ENCODE data around the gene HERC6.
"Not testable (repeated sequence)": the region's sequence is repeated elsewhere in the genome, so short reads cannot be mapped to it uniquely, and the experiment has no call there.

Gene HERC6

DNA sequence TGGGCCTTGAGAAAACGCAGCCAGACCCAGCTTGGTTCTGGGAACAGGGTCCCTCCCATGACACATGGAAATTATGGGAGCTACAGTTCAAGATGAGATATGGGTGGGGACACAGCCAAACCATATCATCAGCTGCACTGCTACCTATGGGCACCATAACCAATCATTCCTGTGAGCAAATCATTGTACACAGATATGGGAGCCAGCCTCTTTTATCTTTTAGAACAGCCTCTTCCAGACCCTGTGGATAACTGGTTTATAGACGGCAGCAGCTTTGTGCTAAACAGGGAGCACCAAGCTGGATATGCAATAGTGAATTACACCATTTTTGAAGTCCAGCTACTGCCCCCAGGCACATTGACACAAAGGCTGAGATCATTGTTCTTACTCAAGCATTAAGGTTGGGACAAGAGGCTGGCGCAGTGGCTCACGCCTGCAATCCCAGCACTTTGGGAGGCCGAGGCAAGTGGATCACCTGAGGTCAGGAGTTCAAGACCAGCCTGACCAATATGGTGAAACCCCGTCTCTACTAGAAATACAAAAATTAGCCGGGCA lies 69.6 kb downstream of the HERC6 start:
- DNase-seq, result not testable (repeated sequence)

- no peak for DNase-seq
Measured at GRCh38 chr4:88448889-88449288, 70.2 kb downstream of the HERC6 start.

- DNase-seq, result no peak
Measured at GRCh38 chr4:88449290-88449689, 70.6 kb downstream of the HERC6 start.

DNA sequence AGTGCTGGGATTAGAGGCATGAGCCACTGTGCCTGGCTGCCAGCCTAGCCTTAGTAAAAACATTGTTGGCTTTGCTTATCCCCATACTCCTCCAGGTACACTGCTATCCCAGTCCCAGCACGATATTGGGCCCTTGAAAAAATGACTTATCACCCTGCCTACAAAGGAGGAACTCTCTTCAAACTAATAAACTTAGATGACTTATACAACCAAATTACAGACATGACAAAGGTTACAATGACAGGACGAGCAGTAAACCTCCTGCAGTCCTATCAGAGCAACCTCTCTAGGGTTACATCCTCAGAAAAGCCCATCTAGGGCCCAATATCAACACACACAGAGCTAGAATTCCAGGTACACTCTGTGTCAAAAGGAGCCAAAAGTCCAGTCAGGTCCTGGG lies 72.6 kb downstream of the HERC6 start:
- DNase-seq, result no peak

DNA sequence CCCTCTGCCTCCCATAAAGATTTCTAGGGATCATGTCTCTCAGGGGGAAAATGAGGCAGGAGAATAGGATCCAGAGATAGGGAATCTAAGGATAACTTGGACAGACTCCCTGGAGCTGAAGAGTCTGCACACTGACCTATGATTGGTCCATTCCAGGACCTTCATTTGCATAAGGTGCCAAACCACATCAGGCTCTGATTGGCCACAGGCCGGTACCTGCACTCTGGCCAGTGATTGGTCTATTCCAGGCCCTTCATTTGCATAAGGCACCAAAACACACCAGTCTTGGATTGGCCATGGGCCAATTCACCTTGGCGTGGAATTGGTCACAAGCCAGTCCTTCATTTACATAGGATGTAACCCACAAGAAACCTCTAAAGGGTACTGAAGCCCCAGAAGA lies 74.3 kb downstream of the HERC6 start:
- no peak for DNase-seq

DNA sequence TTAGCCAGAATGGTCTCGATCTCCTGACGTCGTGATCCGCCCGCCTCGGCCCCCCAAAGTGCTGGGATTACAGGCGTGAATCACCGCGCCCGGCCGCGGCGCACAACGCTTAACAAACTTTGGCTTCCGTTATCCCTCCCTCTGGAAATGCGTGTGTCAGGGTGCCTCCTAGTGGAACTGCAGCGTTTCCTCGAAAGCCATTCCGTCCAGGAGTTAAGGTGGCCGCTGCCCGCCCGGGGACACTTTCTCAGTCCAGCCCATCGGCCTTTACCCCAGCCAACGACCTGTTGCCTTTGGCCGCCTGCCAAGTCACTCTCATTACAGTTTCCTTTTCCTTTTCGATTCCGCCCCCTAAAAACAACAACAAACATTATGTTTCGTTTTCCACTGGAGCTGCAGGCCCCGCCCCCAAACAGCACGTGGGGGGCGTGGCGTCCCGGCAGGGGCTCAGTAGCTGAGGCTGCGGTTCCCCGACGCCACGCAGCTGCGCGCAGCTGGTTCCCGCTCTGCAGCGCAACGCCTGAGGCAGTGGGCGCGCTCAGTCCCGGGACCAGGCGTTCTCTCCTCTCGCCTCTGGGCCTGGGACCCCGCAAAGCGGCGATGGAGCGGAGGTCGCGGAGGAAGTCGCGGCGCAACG lies 78.1 kb downstream of the HERC6 start, which contains the start of gene HERC5:
Gene HERC5 (plus strand): TSS at position 450 of the 637 bp plus-strand sequence. CDS start 151 bp downstream, at position 601.
- peak; percentile 93 for DNase-seq

DNA sequence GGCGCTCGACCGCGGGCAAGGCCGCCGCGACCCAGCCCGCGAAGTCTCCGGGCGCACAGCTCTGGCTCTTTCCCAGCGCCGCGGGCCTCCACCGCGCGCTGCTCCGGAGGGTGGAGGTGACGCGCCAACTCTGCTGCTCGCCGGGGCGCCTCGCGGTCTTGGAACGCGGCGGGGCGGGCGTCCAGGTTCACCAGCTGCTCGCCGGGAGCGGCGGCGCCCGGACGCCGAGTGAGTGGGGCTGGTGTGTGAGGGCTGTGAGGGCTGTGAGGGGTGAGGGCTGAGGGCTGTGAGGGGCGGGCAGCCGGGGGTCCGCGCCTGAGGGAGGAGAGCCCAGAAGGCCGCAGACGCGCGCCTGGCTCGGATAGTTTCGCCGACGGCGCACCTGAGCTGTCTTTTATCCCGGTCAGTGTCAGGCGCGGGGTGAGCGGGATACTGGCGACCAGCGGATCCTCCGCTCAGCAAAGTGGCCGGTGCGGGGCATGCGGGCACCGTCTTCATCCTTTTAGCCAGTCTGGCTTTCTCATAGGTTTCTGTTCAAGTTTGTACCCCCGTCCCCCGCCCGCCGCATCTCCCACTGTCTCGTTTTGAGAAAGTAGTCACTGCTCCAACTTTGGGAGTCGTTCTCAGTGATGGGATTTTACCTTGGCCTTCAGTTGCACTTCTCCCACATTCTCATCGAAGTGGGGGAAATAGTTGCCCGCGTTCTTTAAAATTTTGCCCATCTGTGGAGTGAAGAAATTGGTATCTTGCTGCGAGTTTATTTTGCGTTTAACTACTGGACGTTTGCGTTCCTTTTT lies 78.9 kb downstream of the HERC6 start:
- DNase-seq, result peak; percentile 24

DNA sequence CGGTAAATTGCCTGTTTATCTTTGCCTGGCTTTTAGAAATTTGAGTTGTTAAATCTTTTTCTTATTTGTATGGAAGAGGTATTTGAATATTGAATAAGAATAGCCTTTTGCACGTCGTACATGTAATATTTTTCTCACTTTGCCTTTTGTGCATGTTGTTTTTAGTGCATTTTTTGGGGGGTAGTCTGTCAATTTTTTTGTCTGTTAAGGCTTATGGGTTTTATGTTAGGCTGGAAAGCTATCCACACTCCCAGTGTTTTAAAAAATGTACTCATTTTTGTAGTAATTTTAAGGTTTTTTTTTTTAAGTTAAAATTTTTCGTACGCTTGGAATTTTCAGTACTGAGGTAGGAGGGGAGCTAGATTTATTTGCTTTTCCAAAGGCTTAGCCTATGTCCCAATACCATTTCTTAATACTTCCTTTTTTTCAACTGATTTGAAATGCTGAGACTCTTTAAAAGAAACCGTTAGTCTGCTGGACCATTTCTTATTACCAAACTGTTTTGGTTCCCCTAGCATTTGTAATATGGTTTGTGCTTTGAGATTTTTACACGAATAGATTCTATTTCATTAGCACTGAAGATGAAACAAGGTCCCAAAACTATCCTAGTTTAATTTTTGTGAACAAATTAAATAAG lies 79.6 kb downstream of the HERC6 start:
- peak; percentile 10 for DNase-seq

- DNase-seq, result no peak
Measured at GRCh38 chr4:88465653-88466192, 87.1 kb downstream of the HERC6 start.

- no peak for DNase-seq
Measured at GRCh38 chr4:88467392-88467791, 88.7 kb downstream of the HERC6 start.

DNA sequence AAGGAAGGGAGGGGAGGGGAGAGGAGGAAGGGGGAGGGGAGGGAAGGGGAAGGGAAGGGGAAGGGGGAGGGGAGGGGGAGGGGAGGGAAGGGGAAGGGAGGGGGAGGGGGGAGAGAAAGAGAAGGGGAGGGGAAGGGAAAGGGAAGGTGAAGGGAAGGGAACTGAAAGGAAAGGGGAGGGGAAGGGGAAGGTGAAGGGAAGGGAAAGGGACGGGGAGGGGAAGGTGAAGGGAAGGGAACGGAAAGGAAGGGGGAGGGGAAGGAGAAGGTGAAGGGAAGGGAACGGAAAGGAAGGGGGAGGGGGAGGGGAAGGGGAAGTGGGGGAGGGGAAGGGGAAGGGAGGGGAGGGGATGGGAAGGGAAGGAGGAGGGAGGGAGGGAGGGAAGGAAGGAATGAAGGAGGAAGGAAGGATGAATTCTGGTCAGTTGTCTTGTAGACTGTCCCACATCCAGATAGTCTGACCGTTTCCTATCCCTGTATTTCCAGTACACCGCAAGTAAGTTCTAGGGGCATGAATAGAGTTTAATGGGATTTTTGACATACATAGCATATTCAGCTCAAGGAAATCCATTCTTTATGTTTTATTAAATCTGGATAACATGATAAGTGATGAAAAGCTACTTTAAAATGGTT lies 98.7 kb downstream of the HERC6 start:
- DNase-seq, result no peak

GRCh38 chr4:88478247-88478646 lies 99.6 kb downstream of the HERC6 start:
- no peak for DNase-seq

DNA sequence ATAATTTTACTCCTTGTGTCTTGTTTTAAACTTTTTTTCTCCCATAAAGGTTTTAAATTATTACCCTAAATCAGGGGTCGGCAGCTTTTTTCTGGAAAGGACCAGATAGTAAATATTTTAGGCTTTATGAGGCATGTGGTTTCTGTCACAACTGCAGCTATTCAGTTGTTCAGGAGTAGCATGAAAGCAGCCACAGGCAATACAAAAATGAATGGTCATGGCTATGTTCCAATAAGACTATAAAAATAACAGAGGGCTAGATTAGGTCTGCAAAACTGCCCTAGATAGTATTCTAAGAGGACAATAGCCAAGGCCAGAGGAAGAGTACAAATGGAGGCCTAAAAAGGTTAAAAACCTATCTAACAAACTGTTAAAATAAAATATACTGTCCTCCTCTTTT lies 102.9 kb downstream of the HERC6 start:
- no peak for DNase-seq

- DNase-seq, result no peak
Measured at GRCh38 chr4:88489100-88489761, 110.6 kb downstream of the HERC6 start.

Measured in midbrain (tissue), 1 donor.